Measurements from ENCODE around the gene ECD.

GRCh38 chr10:73139251-73139650 lies 28.6 kb downstream of the ECD start:
- TF ChIP-seq, protein P1, sequence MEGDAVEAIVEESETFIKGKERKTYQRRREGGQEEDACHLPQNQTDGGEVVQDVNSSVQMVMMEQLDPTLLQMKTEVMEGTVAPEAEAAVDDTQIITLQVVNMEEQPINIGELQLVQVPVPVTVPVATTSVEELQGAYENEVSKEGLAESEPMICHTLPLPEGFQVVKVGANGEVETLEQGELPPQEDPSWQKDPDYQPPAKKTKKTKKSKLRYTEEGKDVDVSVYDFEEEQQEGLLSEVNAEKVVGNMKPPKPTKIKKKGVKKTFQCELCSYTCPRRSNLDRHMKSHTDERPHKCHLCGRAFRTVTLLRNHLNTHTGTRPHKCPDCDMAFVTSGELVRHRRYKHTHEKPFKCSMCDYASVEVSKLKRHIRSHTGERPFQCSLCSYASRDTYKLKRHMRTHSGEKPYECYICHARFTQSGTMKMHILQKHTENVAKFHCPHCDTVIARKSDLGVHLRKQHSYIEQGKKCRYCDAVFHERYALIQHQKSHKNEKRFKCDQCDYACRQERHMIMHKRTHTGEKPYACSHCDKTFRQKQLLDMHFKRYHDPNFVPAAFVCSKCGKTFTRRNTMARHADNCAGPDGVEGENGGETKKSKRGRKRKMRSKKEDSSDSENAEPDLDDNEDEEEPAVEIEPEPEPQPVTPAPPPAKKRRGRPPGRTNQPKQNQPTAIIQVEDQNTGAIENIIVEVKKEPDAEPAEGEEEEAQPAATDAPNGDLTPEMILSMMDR (conservative IDR thresholded peaks at IDR 0.05; ENCODE audit: low read length), result no peak
- no peak for TF ChIP-seq EZH2phosphoT487 (IDR thresholded peaks at IDR 0.05; ENCODE audit: borderline replicate concordance)

Data from Loucy (cell line).